Testis (tissue), 3 donors: ENCODE results near the gene FIGNL1. TPM values are rescaled to one million over a fixed set of nuclear protein-coding genes. Genes with fewer than 3 reads are reported as not detected.

Source experiments
- DNase-seq: peaks from one replicate; pipeline ENCODE4 v3.0.0-alpha.2; 2019
- H3K27ac ChIP-seq, 2 donors: fragments of 200-600 bp; sonication (generic); one replicate each; pipeline ENCODE4 v1.5.1; 2019
- H3K27me3 ChIP-seq: fragments of 200-600 bp; sonication (generic); one replicate; pipeline ENCODE4 v1.5.1; 2019
- H3K36me3 ChIP-seq: fragments of 200-600 bp; sonication (generic); one replicate; pipeline ENCODE4 v1.5.1; 2017; ENCODE audit warnings: low read depth; ENCODE audit errors: missing control alignments
- H3K4me1 ChIP-seq: fragments of 200-600 bp; sonication (generic); one replicate; pipeline ENCODE4 v1.5.1; 2019
- H3K4me3 ChIP-seq, 2 donors: fragments of 200-600 bp; sonication (generic); one replicate each; pipeline ENCODE4 v1.5.1; 2017 to 2019
- H3K9me3 ChIP-seq: fragments of 200-600 bp; sonication (generic); one replicate; pipeline ENCODE4 v1.5.1; 2017
- CTCF ChIP-seq, 3 experiments: fragments of 450-650 bp in 2 of 3; fragments of 200-600 bp in 1 of 3; sonication (generic) in 1 of 3; IDR thresholded peaks; one replicate each; pipeline ENCODE4 v1.5.1; 2016 to 2019; ENCODE audit warnings: antibody characterized with exemption in 3 of 3, mild to moderate bottlenecking in 2 of 3, moderate library complexity in 1 of 3
- POLR2A ChIP-seq: fragments of 450-650 bp; IDR thresholded peaks from one replicate; pipeline ENCODE4 v1.6.1; 2017; ENCODE audit warnings: antibody characterized with exemption, mild to moderate bottlenecking, moderate library complexity
- WGBS, 2 donors: methylation state at CpG; one replicate each; pipeline ENCODE4 v1.1.5; 2018; 5-methylcytosine and 5-hydroxymethylcytosine counted together
- intact Hi-C: fragments of 100-400 bp; cut with DNase I; formaldehyde crosslinking; loops from one replicate; pipeline ENCODE4 v1.15.1; 2023; ENCODE audit warnings: low total_unique reads
- polyA plus RNA-seq: library from polyadenylated mRNA; stranded (reverse); fragments of 350-450 nt; fragmentation: Illumina TruSeq; extraction: RNeasy Lipid Tissue Mini Kit (QIAGEN cat#74804); gene quantifications from one replicate; pipeline ENCODE4 v1.2.3, GENCODE V29; 2014; ENCODE audit warnings: low read depth, low replicate concordance; ENCODE audit not compliant: insufficient read depth
- total RNA-seq, 2 donors: library from RNA; depleted of rRNA; stranded (reverse); fragments of >200 nt; gene quantifications; one replicate each; pipeline ENCODE4 v1.2.3, GENCODE V29; 2016

FIGNL1 gene
- total and polyA plus RNA-seq, 3 donors from 2014 or later = 10.4 to 20.9 (median 19.1) TPM

GRCh38 chr7:50488379-50488778, 38.2 kb upstream of the FIGNL1 start:
- Histone ChIP-seq H3K36me3 (no peaks in the 10 kb centered on the region), H3K27me3 (no peaks in the 10 kb centered on the region), H3K9me3 (no peaks in the 10 kb centered on the region), H3K4me3 (no peak overlapping the region), H3K27ac (no peak overlapping the region), H3K4me1 (no peaks in the 10 kb centered on the region)
- DNase-seq = no peak
- intact Hi-C loops = no loop called here
- TF ChIP-seq POLR2A = no peak

DNA sequence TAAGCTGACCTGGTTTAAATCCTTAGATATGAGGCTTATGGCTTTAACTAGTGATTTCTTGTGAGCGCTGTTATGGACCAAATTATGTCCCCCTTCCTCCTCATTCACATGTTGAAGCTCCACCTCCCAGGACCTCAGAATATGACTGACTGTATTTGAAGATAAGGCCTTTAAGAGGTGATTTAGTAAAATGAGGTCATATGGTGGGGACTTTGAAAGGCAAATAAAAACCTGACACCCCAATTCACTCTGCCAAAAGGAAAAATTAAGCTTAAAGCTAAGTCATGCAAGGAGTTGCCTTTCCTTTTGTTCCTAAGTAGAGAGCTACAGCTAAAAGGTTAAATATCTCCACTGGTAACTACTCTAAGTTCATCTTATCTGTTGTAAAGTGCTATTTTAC, 36.4 kb upstream of the FIGNL1 start:
- no peaks in the 10 kb centered on the region for H3K9me3 ChIP-seq
- no peak for TF ChIP-seq POLR2A
- no peak for TF ChIP-seq CTCF (IDR thresholded peaks at IDR 0.05)
- no peak overlapping the region for H3K27ac ChIP-seq
- DNase-seq = no peak
- intact Hi-C loops = no loop called here
- H3K4me3 ChIP-seq = no peak overlapping the region
- H3K36me3 ChIP-seq = no peaks in the 10 kb centered on the region
- no peaks in the 10 kb centered on the region for H3K27me3 ChIP-seq
- 92 to 93% methylated on average over 1 of the region's 1 CpG for WGBS, 2 donors
- no peaks in the 10 kb centered on the region for H3K4me1 ChIP-seq

DNA sequence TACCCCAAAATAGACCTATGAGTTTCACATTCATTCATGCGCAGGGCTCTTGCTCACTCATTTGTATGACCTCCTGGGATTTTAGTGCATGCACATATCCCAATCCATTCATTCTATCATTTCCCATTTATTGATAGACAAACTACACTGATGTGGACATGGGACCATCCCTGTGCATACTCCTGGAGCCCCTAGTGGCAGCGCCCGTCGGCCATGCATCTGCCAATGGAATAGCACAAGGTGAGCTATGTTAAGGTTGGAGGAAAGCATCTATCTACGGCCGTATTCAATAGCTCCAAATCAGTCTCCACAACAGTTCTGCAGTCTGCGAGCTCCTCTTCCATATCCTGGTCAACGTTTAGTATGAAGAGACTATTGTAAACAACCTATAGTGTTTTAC, 31.7 kb upstream of the FIGNL1 start:
- Histone ChIP-seq H3K9me3 (no peaks in the 10 kb centered on the region), H3K4me3 (no peak overlapping the region), H3K27me3 (no peaks in the 10 kb centered on the region), H3K27ac (no peak overlapping the region), H3K36me3 (no peaks in the 10 kb centered on the region), H3K4me1 (no peaks in the 10 kb centered on the region)
- DNase-seq = no peak
- WGBS, 2 donors = 90 to 91% methylated on average over 8 of the region's 8 CpGs
- no peak for TF ChIP-seq CTCF (IDR thresholded peaks at IDR 0.05)
- no peak for TF ChIP-seq POLR2A
- intact Hi-C loops = no loop called here

DNA sequence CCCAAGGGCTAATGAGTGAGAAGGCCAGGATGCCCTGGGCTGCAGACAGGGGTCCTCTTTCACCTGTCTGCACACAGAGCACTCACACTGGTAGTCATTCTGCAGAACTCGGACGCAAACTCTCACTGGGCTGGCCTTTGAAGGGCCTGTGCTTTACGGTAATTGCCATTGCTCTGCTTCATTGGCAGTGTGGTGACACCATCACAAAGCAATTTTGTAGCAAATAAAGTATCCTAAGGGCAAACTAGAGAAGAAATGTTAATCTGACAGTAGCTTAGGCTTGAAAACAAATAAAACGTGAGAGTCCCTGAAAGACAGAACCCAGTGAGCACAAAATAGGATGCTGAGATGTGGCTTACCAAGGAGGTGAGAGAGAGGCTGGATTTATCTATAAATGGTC, 30.6 kb upstream of the FIGNL1 start:
- Histone ChIP-seq H3K9me3 (no peaks in the 10 kb centered on the region), H3K4me1 (no peaks in the 10 kb centered on the region), H3K27me3 (no peaks in the 10 kb centered on the region), H3K36me3 (no peaks in the 10 kb centered on the region), H3K4me3 (no peak overlapping the region), H3K27ac (no peak overlapping the region)
- intact Hi-C loops = no loop called here
- DNase-seq = no peak
- 41 to 54% methylated on average over 4 of the region's 4 CpGs for WGBS, 2 donors
- TF ChIP-seq CTCF (IDR thresholded peaks at IDR 0.05) = no peak
- TF ChIP-seq POLR2A = no peak

- H3K27me3 ChIP-seq = no peaks in the 10 kb centered on the region
- no peak overlapping the region for H3K4me3 ChIP-seq
- H3K9me3 ChIP-seq = no peaks in the 10 kb centered on the region
- no peaks in the 10 kb centered on the region for H3K4me1 ChIP-seq
- intact Hi-C loops = no loop called here
- no peaks in the 10 kb centered on the region for H3K36me3 ChIP-seq
- no peak overlapping the region for H3K27ac ChIP-seq
- DNase-seq = no peak
- TF ChIP-seq CTCF (IDR thresholded peaks at IDR 0.05) (no peak), POLR2A (no peak)
- 91 to 93% methylated on average over 7 of the region's 7 CpGs for WGBS, 2 donors
Observed at GRCh38 chr7:50479743-50480517, 29.8 kb upstream of the FIGNL1 start.
